CD1c-positive myeloid dendritic cell (primary cell): ENCODE measurements around the gene USP2.

Experiments
- DNase-seq: peaks from one replicate; pipeline ENCODE4 v3.0.0-alpha.2; 2016; ENCODE audit errors: extremely low spot score

Gene USP2

GRCh38 chr11:119341222-119342022 lies 40.1 kb downstream of the USP2 start:
- no peak for DNase-seq

GRCh38 chr11:119340335-119341221 lies 40.9 kb downstream of the USP2 start, which contains the start of gene C1QTNF5:
Gene C1QTNF5 (minus strand): TSS chr11:119340883. CDS start chr11:119340397, 486 bp downstream.
- DNase-seq, result no peak

- peak; percentile 51 for DNase-seq
Observed at GRCh38 chr11:119339589-119340334, 41.7 kb downstream of the USP2 start.

GRCh38 chr11:119338965-119339588 lies 42.4 kb downstream of the USP2 start:
- no peak for DNase-seq

- peak; percentile 78 for DNase-seq
Observed at GRCh38 chr11:119338318-119338890, 43.1 kb downstream of the USP2 start.

- DNase-seq, result no peak
Observed at GRCh38 chr11:119337581-119338317, 43.7 kb downstream of the USP2 start.

- DNase-seq, result no peak
Observed at GRCh38 chr11:119336744-119337469, 44.6 kb downstream of the USP2 start.

- DNase-seq, result no peak
Observed at GRCh38 chr11:119335655-119336543, 45.6 kb downstream of the USP2 start.

- DNase-seq, result no peak
Observed at GRCh38 chr11:119335091-119335654, 46.3 kb downstream of the USP2 start.

- peak; percentile 99 for DNase-seq
Observed at GRCh38 chr11:119334174-119334930, 47.1 kb downstream of the USP2 start, which contains the start of gene RNF26. Gene RNF26 (plus strand): TSS chr11:119334527. CDS start chr11:119335123, 596 bp downstream.

GRCh38 chr11:119332111-119332765 lies 49.3 kb downstream of the USP2 start:
- DNase-seq, result no peak

- no peak for DNase-seq
Observed at GRCh38 chr11:119330237-119330636, 51.3 kb downstream of the USP2 start.

GRCh38 chr11:119329320-119329719 lies 52.2 kb downstream of the USP2 start:
- DNase-seq, result no peak

- no peak for DNase-seq
Observed at GRCh38 chr11:119324189-119324588, 57.3 kb downstream of the USP2 start.

GRCh38 chr11:119323532-119324033 lies 57.9 kb downstream of the USP2 start:
- DNase-seq, result peak; percentile 80

- no peak for DNase-seq
Observed at GRCh38 chr11:119322921-119323531, 58.5 kb downstream of the USP2 start.
